K562 (cell line): ENCODE data around the gene SEPTIN8. TPM values are rescaled to one million over a fixed set of nuclear protein-coding genes. Genes with fewer than 3 reads are reported as not detected.

ENCODE experiments used
- CHD1 ChIP-seq: fragments of 200-600 bp; sonication (generic); IDR thresholded peaks from one replicate; pipeline ENCODE4 v1.6.1; 2012; ENCODE audit warnings: mild to moderate bottlenecking, moderate library complexity, low read length, inconsistent platforms
- CREM ChIP-seq: IDR thresholded peaks from 2 replicates; pipeline ENCODE4 v1.6.1; 2014; ENCODE audit warnings: antibody characterized with exemption, low read depth
- CXXC5 ChIP-seq: fragments of 250-450 bp; sonication (Bioruptor Pico); IDR thresholded peaks from 2 replicates; pipeline ENCODE4 v1.8.0; 2022; ENCODE audit warnings: inconsistent platforms, mild to moderate bottlenecking, moderate library complexity
- ESRRA ChIP-seq: fragments of 450-650 bp; IDR thresholded peaks from 2 replicates; pipeline ENCODE4 v1.6.1; 2014; ENCODE audit warnings: low read depth, mild to moderate bottlenecking, moderate library complexity, borderline replicate concordance
- ETV5 ChIP-seq: sonication (generic); formaldehyde crosslinking; IDR thresholded peaks from 2 replicates; pipeline ENCODE4 v1.4.0; 2020; ENCODE audit warnings: low read depth, mild to moderate bottlenecking, missing genetic modification reagents
- FIP1L1 ChIP-seq: fragments of 200-400 bp; formaldehyde crosslinking; IDR thresholded peaks from 2 replicates; pipeline ENCODE4 v1.6.1; 2018; ENCODE audit warnings: mild to moderate bottlenecking, low read depth, low read length; ENCODE audit not compliant: poor library complexity, severe bottlenecking
- GABPB1 ChIP-seq: sonication (generic); formaldehyde crosslinking; IDR thresholded peaks from 2 replicates; pipeline ENCODE4 v1.8.0; 2022; ENCODE audit warnings: mild to moderate bottlenecking, missing genetic modification reagents
- GATAD2A ChIP-seq: fragments of 450-650 bp; IDR thresholded peaks from 2 replicates; pipeline ENCODE4 v1.6.1; 2017
- KAT7 ChIP-seq: sonication (generic); formaldehyde crosslinking; IDR thresholded peaks from 2 replicates; pipeline ENCODE4 v1.8.0; 2022; ENCODE audit warnings: missing genetic modification reagents, mild to moderate bottlenecking, borderline replicate concordance
- MAZ ChIP-seq, 2 experiments: fragments of 450-650 bp in 1 of 2; sonication (generic) in 1 of 2; formaldehyde crosslinking; IDR thresholded peaks in 1 of 2; conservative IDR thresholded peaks in 1 of 2; 2 replicates each; pipeline versions ENCODE4 v1.4.0 to v1.5.0; 2020; ENCODE audit warnings: mild to moderate bottlenecking in 1 of 2, missing genetic modification reagents in 1 of 2
- SAP30 ChIP-seq: fragments of 200-600 bp; sonication (generic); IDR thresholded peaks from 2 replicates; pipeline ENCODE4 v1.6.1; 2012; ENCODE audit warnings: borderline replicate concordance, low read depth, mild to moderate bottlenecking, moderate library complexity, low read length, control low read depth, inconsistent platforms; ENCODE audit not compliant: insufficient read depth, poor library complexity, severe bottlenecking
- SMC3 ChIP-seq: conservative IDR thresholded peaks from 2 replicates; pipeline ENCODE4 v1.6.1; 2011; ENCODE audit warnings: low read depth, low read length, improper control_type of control experiment; ENCODE audit not compliant: insufficient read depth
- TEAD4 ChIP-seq, 2 experiments: sonication (generic) in 1 of 2; formaldehyde crosslinking in 1 of 2; IDR thresholded peaks; 2 replicates each; pipeline versions ENCODE4 v1.6.1 to v1.8.0; 2012 to 2022; ENCODE audit warnings: borderline replicate concordance in 1 of 2, inconsistent platforms in 1 of 2, low read length in 1 of 2, mild to moderate bottlenecking in 1 of 2, missing genetic modification reagents in 1 of 2
- TOE1 ChIP-seq, 2 experiments: fragments of 450-650 bp in 1 of 2; sonication (generic) in 1 of 2; formaldehyde crosslinking in 1 of 2; IDR thresholded peaks; 2 replicates each; pipeline versions ENCODE4 v1.7.1 to v1.8.0; 2016 to 2022; ENCODE audit warnings: borderline replicate concordance in 2 of 2, mild to moderate bottlenecking in 2 of 2, antibody characterized with exemption in 1 of 2, inconsistent platforms in 1 of 2, low read depth in 1 of 2, missing genetic modification reagents in 1 of 2, moderate library complexity in 1 of 2
- UBTF ChIP-seq, 2 experiments: IDR thresholded peaks; 2 replicates each; pipeline ENCODE4 v1.6.1; 2012; ENCODE audit warnings: improper control_type of control experiment in 2 of 2, low read depth in 2 of 2, low read length in 2 of 2, borderline replicate concordance in 1 of 2
- ZNF197 ChIP-seq: fragments of 200-800 bp; sonication (Bioruptor generic); IDR thresholded peaks from 2 replicates; pipeline ENCODE4 v1.6.1; 2016; ENCODE audit warnings: low read depth, missing genetic modification characterization, missing compliant biosample characterization
- ZNF408 ChIP-seq: fragments of 250-450 bp; sonication (Bioruptor Pico); IDR thresholded peaks from 2 replicates; pipeline ENCODE4 v1.4.0; 2020; ENCODE audit warnings: low read depth, mild to moderate bottlenecking, moderate library complexity
- ZNF609 ChIP-seq: sonication (generic); formaldehyde crosslinking; IDR thresholded peaks from 2 replicates; pipeline ENCODE4 v1.8.1; 2023; ENCODE audit warnings: missing genetic modification reagents, mild to moderate bottlenecking, borderline replicate concordance
- polyA plus RNA-seq, 8 experiments: library from polyadenylated mRNA; depleted of rRNA in 4 of 8; stranded (reverse) in 5 of 8; unstranded in 3 of 8; fragments of >200 nt; fragmentation: Nextera tagmentation in 2 of 8; fragmentation: Illumina TruSeq in 1 of 8; extraction: Ambion mirVana in 2 of 8; extraction: Trizol in 1 of 8; gene quantifications; 2 replicates each; pipeline versions ENCODE4 v1.2.1 to v1.2.3, GENCODE V29; 2011 to 2014; ENCODE audit warnings: inconsistent platforms in 1 of 8, missing spikeins in 1 of 8
- total RNA-seq, 7 experiments: library from RNA; depleted of rRNA in 6 of 7; stranded (reverse); fragments of >200 nt in 6 of 7; fragmentation: Illumina TruSeq in 2 of 7; extraction: Trizol in 2 of 7; gene quantifications; 2 replicates each; pipeline versions ENCODE4 v1.2.1 to v1.2.3, GENCODE V29; 2011 to 2021; ENCODE audit warnings: low replicate concordance in 1 of 7

Gene SEPTIN8
- total and polyA plus RNA-seq, 9 of the 15 experiments (the other 6 are each of a cell fraction or from before 2014, with no cell fraction given): 19.3 to 142 (median 101) TPM

GRCh38 chr5:132820162-132820754, 43.2 kb upstream of the SEPTIN8 start (continued):
- TF ChIP-seq TOE1 (IDR thresholded peaks at IDR 0.05; ENCODE audit: borderline replicate concordance) (0 out of 2 replicates have a peak, but pooled peaks have one; percentile 23), TOE1 (CRISPR knock-in tag; IDR thresholded peaks at IDR 0.05; ENCODE audit: borderline replicate concordance, low read depth) (no peak), CXXC5 (CRISPR knock-in tag) (0 out of 2 replicates have a peak, but pooled peaks have one; percentile 43), FIP1L1 (no peak), UBTF (IDR thresholded peaks at IDR 0.05; ENCODE audit: borderline replicate concordance in 1 of 2, low read depth in 2 of 2, low read length in 2 of 2) (0 out of 4 replicates have a peak, but pooled peaks of 1 of the 2 experiments have one; percentile 20), KAT7 (CRISPR knock-in tag) (peak; percentile 37; the same call in 1 of the 2 replicates), ETV5 (CRISPR knock-in tag) (no peak), CHD1 (no peak), CREM (peak; percentile 55), SAP30 (no peak), ZNF609 (CRISPR knock-in tag) (no peak), TEAD4 (IDR thresholded peaks at IDR 0.05; ENCODE audit: low read length) (peak; percentile 57), TEAD4 (CRISPR knock-in tag; IDR thresholded peaks at IDR 0.05; ENCODE audit: borderline replicate concordance) (no peak), SMC3 (peak; percentile 94), GATAD2A (no peak), GABPB1 (CRISPR knock-in tag) (0 out of 2 replicates have a peak, but pooled peaks have one; percentile 40), MAZ (CRISPR knock-in tag; conservative IDR thresholded peaks at IDR 0.05 in 1 of 2, IDR thresholded peaks at IDR 0.05 in 1 of 2) (peak; percentile 55 to 73; a peak in 3 of 4 replicates), ZNF408 (no peak), ESRRA (peak; percentile 39; the same call in 1 of the 2 replicates), ZNF197 (CRISPR knock-in tag) (0 out of 2 replicates have a peak, but pooled peaks have one; percentile 59)
